ENCODE data around the gene RASGRP4.
"Not testable (repeated sequence)": the region's sequence is repeated elsewhere in the genome, so short reads cannot be mapped to it uniquely, and the experiment has no call there.

RASGRP4 gene

DNA sequence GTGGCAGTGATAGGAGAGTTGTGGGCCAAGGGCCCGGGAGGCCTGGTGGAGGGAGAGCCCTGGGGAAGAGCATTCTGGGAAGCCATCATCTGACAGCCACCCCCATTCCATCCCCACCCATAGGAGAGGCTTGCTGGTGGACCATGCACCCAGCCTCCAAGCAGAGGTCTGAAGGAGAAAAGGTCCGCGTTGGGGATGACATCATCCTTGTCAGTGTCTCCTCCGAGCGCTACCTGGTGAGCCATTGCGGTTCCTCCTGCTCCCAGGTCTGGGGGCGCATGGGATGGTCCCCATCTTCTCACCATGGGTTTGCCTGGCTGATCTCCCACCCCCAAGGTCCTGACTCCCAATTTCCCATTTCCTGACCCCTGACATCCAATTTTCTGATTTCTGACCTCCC is 18.0 kb upstream of the RASGRP4 start:
- DNase-seq = no peak

DNA sequence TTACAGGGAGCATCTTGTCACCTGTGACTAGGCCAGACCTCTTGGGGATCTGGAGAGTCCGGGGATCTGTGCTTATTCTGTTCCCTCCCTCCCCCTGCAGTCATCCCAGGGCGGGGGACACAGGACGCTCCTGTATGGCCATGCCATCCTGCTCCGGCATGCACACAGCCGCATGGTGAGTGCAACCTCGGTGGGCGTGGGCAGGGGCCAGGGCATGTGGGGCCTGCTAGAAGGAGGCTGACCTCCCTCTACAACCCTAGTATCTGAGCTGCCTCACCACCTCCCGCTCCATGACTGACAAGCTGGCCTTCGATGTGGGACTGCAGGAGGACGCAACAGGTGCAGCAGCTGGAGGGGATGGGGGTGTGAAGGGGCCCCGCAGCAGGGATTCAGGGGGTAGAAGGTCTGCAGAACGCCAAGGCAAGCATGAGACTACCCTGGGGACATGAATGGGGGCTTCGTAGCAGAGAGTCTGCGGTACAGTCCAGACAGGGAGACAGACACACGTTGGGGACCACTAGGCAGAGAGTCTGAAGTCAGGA is 17.5 kb upstream of the RASGRP4 start:
- DNase-seq = no peak

DNA sequence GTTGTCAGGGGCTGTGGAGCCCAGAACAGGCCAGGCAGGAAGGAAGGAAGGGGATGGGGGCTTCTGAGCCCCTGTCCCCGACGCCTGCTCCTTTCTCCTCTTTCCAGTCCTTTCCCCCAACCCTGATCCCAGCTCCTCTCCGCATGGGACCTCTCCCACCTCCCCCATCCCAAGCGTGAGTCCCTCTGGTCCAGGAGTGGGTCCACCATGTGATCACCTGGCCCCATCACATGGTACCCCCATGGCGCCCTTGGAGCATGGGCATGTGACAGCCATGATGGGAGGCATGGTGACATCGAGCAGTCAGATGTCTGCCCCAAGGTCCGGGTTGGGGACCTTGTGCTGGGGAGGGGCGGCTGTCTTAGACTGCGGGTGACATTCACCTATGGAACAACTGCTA is 16.7 kb upstream of the RASGRP4 start:
- no peak for DNase-seq

DNA sequence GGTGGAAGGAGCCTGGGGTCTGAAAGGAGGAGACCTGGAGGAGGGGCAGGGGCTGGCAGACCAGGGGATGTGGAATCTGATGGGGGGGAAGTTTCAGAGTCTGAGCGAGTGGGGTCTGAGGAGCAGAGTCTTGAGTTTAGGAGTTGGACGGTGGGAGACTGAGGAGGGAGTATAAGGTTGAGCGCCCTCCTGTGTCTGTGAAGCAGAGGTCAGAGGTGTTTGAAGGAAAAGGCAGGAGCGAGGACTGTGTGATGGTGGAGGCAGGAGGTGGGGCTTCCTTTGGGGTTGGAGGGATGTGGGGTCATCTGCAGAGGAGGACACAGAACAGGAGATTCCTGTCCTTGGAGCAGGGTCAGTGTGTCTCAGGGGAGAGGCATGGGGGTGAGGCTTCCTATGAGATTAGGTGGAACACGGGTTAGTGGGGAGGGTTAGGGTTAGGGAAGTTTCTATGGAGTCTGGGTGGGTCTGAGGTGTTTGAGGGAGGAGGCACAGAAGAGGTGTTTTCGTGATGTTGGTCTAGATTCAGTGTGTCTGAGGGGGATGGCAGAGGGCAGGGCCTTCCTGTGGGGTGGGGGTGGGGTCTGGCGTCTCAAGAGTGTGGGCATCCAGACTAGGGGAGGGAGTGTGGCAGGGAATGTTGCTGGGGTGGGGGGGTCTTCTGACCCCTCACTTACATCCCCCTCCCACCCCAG is 15.8 kb upstream of the RASGRP4 start:
- no peak for DNase-seq

DNA sequence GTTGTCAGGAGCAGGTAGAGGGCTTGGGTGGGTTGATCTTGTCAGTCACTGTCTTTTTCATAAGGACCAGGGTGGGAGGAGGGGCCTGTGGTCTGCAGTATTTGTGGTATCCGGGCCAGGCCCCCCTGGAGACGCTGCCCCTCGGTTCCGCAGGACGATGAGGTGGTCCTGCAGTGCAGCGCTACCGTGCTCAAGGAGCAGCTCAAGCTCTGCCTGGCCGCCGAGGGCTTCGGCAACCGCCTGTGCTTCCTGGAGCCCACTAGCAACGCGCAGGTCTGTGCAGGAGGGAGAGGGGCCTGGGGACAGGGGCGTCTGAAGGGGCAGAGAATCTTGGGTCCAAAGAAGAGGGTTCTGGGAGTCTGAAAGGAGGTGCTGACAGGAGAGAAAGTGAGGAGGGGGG is 14.6 kb upstream of the RASGRP4 start:
- no peak for DNase-seq

DNA sequence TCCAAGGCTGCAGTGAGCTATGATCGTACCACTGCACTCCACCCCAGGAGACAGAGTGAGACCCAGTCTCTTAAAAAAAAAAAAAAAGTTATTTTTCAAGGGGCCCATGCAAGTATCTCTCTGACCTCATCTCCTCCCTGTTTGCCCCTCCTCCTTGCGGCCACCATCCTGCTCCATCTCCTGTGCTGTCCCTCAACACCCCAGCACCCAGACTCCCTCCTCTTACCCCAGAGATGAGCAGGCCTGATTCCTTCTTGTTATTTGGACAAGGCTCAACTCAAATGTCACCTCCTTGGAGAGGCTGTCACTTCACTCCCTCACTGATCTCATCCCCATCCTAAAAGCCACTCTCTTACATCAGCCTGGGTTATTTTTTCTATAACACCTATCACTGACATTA is 11.9 kb upstream of the RASGRP4 start:
- DNase-seq = no peak

DNA sequence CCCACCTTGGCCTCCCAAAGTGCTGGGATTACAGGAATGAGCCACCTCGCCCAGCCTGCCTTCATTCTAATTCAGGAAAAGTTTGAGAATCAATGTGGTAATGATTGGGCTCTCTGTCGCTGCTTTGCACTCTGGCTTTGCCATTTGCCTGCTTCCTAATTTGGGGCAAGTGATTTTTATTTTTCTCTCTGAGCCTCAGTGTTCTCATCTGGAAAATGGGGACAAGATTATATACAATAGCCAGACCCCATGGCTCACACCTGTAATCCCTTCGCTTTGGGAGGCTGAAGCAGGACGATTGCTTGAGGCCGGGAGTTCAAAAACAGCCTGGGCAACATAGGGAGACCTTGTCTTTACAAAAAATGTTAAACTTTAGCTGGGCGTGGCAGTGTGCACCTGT is 11.3 kb upstream of the RASGRP4 start:
- no peak for DNase-seq

DNA sequence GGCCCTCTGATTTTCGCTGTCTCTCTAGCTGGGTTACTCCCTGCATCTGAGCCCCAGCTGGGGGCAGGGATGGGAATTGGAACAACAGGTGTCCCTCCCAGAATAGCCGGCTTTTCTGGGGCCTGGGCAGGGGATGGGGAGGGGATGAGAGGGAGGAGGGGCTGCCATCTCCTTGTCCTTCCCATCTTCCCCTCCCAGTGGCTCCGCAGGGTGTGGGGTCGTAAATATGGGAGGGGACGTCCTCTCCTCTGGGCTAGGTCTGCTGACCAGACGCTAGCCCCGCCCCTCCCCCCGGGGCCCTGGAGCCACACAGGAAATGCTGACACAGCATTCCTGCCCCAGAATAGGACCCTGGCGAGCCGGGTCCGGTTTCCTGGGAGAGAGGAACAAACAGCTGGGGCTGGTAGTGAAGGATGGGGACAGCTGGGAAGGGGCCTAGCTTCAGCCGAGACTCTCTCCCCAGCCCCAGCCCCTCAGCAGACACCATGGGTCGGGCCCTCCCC is 8.6 kb upstream of the RASGRP4 start:
- no peak for DNase-seq

DNA sequence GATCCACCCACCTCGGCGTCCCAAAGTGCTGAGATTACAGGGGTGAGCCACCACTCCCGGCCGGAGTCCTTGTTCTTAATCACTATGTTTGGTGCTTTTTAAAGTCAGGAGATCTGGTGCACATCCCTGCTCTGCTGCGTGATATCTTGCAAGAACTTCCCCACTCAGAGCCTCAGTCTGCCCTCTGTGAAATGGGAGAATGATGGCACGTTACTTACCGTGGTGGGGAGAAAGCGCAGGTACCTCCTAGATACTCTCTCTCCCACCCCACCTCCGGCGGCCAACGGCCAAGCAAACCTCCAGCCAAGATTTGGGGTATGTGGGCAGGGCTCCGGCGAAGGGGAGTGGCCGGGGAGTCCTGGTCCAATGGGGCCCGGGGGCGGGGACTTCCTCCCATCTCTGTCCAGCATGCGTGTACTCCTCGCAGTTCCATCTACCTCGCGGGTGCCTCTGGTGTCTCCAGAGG is 7.3 kb upstream of the RASGRP4 start, which contains the start of gene RYR1:
Gene RYR1, plus strand, starts transcription at position 424 of the 466 bp plus-strand sequence. CDS start 139 bp downstream, outside the sequence.
- no peak for DNase-seq

DNA sequence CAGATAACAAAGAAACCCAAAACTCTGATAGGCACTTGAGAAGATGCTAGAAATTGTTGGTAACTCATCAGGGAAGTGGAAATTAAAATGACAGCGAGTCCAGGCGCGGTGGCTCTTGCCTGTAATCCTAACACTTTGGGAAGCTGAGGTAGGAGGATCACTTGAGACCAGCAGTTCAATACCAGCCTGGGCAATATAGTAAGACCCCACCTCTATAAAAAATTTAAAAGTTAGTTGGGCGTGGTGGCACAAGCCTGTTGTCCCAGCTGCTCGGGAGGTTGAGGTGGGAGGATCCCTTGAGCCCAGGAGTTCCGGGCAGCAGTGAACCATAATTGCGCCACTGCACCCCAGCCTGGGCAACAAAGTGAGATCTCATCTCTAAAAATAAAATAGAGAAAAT is 4.9 kb upstream of the RASGRP4 start:
- no peak for DNase-seq

DNA sequence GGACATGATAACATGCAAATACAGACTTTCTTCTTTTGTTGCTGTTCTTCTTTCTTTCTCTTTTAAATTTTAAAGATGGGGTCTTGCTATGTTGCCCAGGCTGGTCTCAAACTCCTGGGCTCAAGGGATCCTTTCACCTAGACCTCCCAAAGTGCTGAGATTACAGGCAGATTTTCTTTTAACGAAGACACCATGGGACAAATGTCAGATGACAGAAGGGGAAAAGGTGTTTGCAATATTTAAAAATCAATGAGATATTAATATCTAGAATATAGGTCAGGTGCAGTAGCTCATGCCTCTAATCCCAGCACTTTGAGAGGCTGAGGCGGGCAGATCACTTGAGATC is 3.8 kb upstream of the RASGRP4 start:
- no peak for DNase-seq

DNA sequence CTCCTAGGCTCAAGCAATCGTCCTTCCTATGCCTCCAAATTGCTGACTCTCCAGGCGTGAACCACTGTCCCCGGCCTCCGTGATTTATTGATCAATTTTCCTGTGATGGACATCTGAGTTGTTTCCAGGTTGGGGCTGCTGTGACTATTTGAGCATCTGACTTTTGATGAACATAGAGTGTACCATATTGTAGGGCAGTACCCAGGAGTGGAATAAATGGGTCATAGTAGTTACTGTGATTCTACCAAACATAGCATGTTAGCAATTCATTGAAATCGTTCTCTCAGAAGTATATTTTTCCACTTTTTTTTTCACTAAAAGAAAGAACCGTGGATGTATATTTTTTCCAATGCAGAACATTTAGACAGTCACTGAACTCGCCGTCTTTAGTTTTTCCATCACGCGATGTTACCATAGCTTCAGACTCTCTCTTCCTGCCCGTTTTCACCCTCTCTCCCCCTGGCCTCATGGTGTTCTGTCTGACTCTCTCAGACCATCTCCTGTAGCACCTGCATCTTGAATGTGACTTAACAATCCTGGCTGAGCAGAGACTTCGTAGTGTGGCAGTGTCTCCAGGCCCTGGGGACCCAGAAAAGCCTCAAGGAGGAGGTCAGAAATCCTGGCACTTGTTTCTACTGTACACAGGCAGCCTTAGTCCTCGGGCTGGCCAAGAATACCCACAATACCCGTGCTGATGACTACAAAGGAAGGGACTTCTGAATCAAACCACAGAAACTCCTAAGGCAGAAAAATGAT is 3.2 kb upstream of the RASGRP4 start:
- no peak for DNase-seq

DNA sequence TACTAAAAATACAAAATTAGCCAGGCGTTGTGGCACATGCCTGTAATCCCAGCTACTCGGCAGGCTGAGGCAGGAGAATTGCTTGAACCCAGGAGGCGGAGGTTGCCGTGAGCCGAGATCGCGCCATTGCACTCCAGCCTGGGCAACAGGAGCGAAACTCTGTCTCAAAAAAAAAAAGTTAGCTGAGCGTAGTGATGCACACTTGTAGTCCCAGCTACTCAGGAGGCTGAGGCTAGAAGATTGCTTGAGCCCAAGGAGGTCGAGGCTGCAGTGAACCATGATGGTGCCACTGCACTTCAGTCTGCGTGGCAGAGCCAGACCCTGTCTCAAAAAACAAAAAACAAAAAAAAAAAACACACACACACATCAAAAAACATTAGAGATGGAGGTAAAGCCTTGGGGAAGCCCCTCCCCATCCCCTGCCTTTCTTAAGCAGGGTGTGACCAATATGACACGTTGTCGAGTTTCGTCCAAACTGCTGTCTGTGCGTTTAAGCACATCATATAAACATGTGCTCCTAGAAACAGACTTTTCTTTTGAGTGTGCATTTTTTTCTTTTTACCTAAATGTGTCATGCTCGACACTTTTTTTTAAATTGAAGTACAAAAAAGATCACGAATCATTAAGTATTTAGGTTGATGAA is 1.1 kb upstream of the RASGRP4 start:
- DNase-seq = not testable (repeated sequence)

DNA sequence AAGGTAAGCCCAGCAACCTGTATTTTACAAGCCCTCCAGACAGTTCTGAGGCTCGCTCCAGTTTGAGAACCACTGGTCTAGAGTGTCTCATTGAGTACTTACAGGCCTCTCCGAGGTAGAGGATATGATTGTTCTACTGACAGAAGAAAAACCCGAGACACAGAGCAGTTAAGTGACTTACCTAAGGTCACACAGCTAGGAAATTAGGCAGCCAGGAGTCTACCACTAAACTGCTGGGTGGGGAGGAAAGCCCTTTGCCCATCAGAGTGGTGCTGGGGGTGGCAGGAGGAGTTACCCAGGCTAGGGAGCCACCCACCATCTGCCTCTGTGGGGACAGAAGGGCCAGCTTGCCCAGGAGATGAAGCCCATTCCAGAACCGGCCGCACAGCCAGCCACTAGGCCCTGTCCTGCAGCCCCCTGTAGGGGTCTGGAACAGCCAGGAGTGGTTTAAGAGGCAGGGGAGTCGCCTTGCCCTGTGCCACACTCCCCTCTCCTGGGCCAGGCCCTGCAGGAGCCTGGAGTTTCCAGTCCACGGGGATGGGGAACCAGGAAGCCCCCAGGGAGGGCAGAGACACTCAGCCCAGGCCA is 703 bp downstream of the RASGRP4 start:
- DNase-seq = no peak

DNA sequence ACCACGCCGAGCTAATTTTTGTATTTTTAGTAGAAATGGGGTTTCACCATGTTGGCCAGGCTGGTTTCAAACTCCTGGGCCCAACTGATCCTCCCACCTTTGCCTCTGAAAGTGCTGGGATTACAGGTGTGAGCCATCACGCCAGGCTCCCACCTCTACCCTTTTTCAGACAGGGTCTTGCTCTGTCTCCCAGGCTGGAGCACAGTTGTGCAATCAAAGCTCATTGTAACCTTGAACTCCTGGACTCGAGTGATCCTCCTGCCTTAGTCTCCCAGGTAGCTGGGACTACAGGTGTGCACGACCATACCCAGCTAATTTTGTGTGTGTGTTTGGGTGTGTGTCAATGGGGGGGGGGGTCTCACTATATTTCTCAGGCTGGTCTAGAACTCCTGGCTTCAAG is 1.7 kb downstream of the RASGRP4 start:
- DNase-seq = no peak

DNA sequence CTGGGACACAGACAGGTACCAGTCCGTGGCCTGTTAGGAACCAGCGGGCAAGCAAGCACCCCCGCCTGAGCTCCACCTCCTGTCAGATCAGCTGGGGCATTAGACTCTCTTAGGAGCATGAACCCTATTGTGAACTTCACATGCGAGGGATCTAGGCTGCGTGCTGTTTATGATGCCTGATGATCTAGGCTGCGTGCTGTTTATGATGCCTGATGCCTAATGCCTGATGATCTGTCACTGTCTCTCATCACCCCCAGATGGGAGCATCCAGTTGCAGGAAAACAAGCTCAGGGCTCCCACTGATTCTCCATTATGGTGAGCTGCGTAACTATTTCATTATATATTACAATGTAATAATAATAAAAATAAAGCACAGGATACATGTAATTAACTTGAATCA is 3.6 kb downstream of the RASGRP4 start:
- DNase-seq = no peak

DNA sequence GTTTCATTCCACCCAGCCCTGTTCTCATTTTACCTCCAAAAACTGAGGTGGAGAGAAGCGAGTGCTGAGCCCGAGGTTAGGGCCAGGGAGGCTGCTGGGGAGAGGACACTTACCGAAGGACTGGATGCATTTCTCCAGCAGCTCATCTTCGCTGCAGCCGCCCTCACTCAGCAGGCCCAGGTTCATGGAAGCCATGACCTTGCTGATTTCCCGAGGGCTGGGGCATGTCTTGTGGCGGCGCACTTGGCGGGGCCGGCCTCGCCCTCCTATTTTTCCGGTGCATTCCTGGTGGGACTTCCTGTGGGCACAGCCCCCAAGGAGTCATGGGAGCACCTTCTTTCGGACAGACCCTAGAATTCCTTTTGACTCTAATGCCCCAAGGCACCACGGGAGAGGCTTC is 4.2 kb downstream of the RASGRP4 start:
- no peak for DNase-seq

DNA sequence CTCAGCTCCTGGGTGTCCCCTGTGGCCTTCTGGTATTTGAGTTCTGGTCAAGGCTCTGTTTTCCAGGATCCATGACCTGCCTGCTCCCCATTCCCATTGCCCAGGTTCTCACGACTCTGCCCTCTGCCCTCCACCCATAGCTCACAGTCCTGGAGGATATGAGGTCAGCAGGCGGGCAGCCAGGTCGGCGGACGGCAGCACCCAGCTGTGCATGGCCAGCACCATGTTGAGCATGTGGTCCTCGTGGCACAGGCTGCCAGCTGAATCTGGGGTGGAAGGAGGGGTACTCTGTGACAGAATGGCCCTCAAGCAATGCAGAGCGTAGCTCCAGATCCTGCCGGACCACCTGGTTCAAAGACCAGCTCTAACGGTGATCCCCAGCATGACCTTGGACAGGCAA is 5.1 kb downstream of the RASGRP4 start:
- DNase-seq = no peak

DNA sequence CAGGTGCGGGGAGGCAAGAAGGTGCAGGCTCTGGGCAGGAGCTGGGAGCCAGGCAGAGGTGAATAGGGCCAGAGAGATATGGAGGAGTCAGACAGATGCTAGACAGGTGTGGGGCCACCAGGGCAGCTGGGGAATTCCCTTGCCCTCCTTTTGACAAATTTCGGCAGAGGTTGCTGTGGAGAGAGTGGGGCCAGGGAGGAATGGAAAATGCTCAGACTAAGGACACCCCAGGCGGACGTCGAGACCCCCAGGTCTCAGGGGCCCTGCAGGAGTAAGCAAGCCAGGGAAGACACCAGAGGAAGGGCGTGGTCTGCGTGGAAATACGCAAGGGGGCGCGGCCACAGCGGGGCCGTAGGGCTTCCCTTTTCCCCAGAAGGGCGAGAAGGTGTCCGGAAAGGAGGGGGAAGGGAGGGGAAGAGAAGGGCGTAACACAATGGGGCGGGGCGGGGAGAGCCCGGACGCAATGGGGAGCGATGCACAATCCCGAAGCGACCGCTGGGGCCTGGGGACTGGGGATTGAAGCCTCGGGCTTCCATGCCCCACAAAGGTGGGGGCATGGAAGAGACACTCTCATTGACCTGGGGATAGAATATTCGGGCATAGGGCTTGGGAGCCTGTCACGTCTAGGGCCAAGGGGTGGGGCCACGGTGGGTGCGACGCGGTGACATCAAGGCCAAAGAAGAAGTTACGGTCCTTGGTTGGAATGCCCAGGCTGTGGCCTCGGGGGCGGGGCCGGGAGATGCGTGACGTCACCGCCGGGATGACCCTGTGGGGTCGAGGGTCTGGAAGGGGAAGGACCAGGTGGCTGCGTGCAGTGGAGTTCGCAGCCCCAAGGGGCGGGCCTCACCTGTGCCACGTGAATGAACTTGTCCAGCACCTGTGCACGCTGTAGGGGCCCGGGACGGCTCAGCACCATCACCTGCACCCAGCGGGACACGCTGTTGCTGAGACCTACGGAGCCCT is 8.2 kb downstream of the RASGRP4 start:
- DNase-seq = no peak

DNA sequence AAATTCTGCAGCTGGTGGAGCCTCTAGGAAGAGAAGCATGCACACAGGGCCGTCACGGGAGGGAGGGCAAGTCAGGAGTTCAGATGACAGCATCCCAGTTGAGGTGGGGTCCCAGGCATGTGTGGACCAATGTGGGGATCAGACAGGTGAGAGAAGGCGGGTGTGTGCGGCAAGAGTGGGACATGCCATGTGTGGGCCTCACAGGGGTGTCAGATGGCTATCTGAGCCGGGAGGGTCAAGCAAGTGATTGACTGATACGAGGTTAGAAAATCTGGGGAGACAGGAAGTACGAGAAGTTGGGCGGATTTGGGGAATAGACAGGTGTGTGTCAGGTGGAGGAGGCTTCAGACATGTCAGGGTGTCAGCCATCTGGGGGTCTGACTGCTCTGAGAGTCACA is 8.9 kb downstream of the RASGRP4 start:
- DNase-seq = no peak

DNA sequence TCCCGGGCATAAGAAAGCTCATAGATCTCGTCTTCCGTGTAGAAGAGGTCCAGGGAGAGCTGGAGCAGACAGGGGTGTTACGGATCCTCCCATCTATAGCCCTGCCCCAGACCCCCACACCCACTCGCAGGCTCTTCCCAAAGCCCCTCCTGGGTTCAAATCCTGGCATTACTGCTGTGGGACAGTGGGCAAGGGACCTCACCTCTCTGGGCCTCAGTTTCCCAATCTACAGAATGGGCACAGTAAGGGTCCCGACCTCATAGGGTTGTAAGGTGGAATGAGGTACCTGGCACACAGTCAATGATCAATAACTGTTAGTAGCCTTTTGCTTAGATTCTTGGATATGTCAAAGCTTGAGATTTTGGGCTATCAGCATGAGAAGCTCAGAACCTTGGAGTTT is 12.6 kb downstream of the RASGRP4 start:
- DNase-seq = no peak

DNA sequence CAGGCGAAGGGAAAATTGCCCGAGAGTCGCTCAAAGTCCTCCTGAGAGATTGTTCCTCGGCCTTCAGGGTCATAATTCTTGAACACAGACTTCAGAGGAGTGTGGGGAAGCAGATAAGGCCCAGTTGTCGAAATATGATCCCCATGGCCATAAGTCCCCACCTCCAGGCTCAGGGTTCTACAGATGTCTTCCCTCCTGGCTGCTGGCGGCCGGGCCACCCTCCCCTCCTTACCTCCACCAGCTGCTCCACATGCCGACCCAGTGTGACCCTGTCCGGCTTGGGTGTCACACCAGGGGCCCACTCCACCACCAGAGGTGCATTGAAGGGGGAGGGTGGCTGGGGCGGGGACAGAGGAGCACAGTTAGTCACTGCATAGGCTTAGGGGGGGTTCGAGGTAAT is 13.1 kb downstream of the RASGRP4 start:
- DNase-seq = no peak
